ENCODE data around the gene WDR74. TPM values are rescaled to one million over a fixed set of nuclear protein-coding genes. Genes with fewer than 3 reads are reported as not detected.
"Not testable (repeated sequence)": the region's sequence is repeated elsewhere in the genome, so short reads cannot be mapped to it uniquely, and the experiment has no call there.

WDR74 gene
- total and polyA plus RNA-seq, 2 of the 13 experiments (the other 11 are each of a cell fraction or from before 2014, with no cell fraction given), result 77.0 to 83.3 TPM

DNA sequence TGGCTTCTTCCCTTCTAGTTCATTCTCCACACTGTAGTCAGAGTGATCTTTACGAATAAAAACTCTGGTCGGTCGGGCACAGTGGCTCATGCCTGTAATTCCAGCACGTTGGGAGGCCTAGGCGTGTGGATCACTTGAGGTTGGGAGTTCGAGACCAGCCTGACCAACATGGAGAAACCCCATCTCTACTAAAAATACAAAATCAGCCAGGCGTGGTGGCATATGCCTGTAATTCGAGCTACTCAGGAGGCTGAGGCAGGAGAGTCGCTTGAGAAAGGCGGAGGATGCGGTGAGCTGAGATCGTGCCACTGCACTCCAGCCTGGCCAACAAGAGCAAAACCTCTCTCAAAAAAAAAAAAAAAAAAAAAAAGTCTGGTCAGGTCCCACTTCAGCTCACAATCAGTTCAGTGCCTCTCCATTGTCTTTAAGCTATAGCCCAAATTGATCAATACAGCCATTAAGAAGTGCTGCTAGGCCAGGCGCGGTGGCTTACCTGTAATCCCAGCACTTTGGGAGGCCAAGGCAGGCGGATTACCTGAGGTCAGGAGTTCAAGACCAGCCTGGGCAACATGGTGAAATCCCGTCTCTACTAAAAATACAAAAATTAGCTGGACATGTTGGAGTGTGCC, 22.3 kb upstream of the WDR74 start:
- H4K20me1 ChIP-seq (ENCODE audit: insufficient read depth, low read length); H3K9me3 ChIP-seq (ENCODE audit: low read length); DNase-seq (ENCODE audit: low spot score); H3K27me3 ChIP-seq (ENCODE audit: control insufficient read depth in 1 of 2, insufficient read depth in 2 of 2, low read length in 2 of 2); ATAC-seq; FAIRE-seq; H3K4me3 ChIP-seq (replicated peaks in 1 of 3; ENCODE audit: insufficient read depth in 1 of 3, low read depth in 2 of 3, low read length in 3 of 3); in situ Hi-C loops (cut with HindIII; ENCODE audit: extremely low pct_ligation_motif_present, low pct_unique_long_range_greater_than_20kb); BruUV-seq (replicated peaks); H2AFZ ChIP-seq (ENCODE audit: low read length): not testable (repeated sequence)
- 94% methylated on average over 16 of the region's 16 CpGs for WGBS (ENCODE audit: low lambda C conversion rate)
- CTCF ChIA-PET (ENCODE audit: low intra/inter-chr PET ratio, low total read pairs), result interaction anchor here (3.0 kb wide), 1 partner anchor 75 kb away, joined by 25 read pairs; the partner anchor contains the start of gene TMEM179B
- peak overlapping the region; percentile 47; the same call in 1 of the 2 replicates for H3K4me2 ChIP-seq (ENCODE audit: low read depth, low read length)
- 0 out of 2 replicates have a peak overlapping the region, but pooled peaks have one; percentile 44 for H3K9ac ChIP-seq (ENCODE audit: insufficient read depth, low read depth, low read length)
- peaks cover 4 to 10% of the 10 kb centered on the region in 2 experiments; a peak in 3 of 5 replicates for H3K36me3 ChIP-seq (replicated peaks in 1 of 2; ENCODE audit: control insufficient read depth in 1 of 2, insufficient read depth in 2 of 2, low read length in 2 of 2)
- peak overlapping the region; percentile 59 for H3K27ac ChIP-seq (ENCODE audit: extremely low read length, insufficient read depth, low read length)
- H3K4me1 ChIP-seq (ENCODE audit: insufficient read depth, low read length), result peaks cover 67% of the 10 kb centered on the region
- POLR2A ChIA-PET, result interaction anchor here (0.9 to 2.4 kb wide), 11 partner anchors 10 to 197 kb away, joined by 3 to 39 read pairs (median 5); partner anchors contain the start of genes C11orf98, CSKMT, LBHD1 and SLC3A2
- H3K79me2 ChIP-seq (ENCODE audit: insufficient read depth, low read length), result peaks cover 64% of the 10 kb centered on the region
- intact Hi-C loops (cut with micrococcal nuclease; ENCODE audit: unreplicated experiment), result loop anchor here (1.0 to 5.0 kb wide), 2 partner anchors 75 to 129 kb away; no protein-coding TSS in a partner anchor
- TF ChIP-seq MAFG (CRISPR knock-in tag; IDR thresholded peaks at IDR 0.05) (0 out of 2 replicates have a peak, but pooled peaks have one; percentile 39), ZBTB38 (CRISPR knock-in tag; IDR thresholded peaks at IDR 0.05) (peak; percentile 68; the same call in 1 of the 2 replicates), TFDP2 (CRISPR knock-in tag; IDR thresholded peaks at IDR 0.05) (peak; percentile 5; the same call in 1 of the 2 replicates)
- TF ChIP-seq, protein P1, sequence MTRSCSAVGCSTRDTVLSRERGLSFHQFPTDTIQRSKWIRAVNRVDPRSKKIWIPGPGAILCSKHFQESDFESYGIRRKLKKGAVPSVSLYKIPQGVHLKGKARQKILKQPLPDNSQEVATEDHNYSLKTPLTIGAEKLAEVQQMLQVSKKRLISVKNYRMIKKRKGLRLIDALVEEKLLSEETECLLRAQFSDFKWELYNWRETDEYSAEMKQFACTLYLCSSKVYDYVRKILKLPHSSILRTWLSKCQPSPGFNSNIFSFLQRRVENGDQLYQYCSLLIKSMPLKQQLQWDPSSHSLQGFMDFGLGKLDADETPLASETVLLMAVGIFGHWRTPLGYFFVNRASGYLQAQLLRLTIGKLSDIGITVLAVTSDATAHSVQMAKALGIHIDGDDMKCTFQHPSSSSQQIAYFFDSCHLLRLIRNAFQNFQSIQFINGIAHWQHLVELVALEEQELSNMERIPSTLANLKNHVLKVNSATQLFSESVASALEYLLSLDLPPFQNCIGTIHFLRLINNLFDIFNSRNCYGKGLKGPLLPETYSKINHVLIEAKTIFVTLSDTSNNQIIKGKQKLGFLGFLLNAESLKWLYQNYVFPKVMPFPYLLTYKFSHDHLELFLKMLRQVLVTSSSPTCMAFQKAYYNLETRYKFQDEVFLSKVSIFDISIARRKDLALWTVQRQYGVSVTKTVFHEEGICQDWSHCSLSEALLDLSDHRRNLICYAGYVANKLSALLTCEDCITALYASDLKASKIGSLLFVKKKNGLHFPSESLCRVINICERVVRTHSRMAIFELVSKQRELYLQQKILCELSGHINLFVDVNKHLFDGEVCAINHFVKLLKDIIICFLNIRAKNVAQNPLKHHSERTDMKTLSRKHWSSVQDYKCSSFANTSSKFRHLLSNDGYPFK (CRISPR knock-in tag; IDR thresholded peaks at IDR 0.05; ENCODE audit: borderline replicate concordance), result 0 out of 2 replicates have a peak, but pooled peaks have one; percentile 30

All from HepG2 (cell line).